Liver (tissue), 3 donors: ENCODE measurements around the gene SORCS2.

ENCODE experiments used
- GABPA ChIP-seq, 2 donors: IDR thresholded peaks in 1 of 2; conservative IDR thresholded peaks in 1 of 2; 2 replicates each; pipeline ENCODE4 v1.6.1; 2016; ENCODE audit warnings: antibody characterized with exemption in 2 of 2, mild to moderate bottlenecking in 1 of 2, moderate library complexity in 1 of 2
- NR2F2 ChIP-seq: IDR thresholded peaks from 2 replicates; pipeline ENCODE4 v1.6.1; 2016; ENCODE audit warnings: antibody characterized with exemption
- TAF1 ChIP-seq: conservative IDR thresholded peaks from 2 replicates; pipeline ENCODE4 v1.6.1; 2016; ENCODE audit warnings: antibody characterized with exemption, mild to moderate bottlenecking
- YY1 ChIP-seq: IDR thresholded peaks from 2 replicates; pipeline ENCODE4 v1.6.1; 2016; ENCODE audit warnings: antibody characterized with exemption, mild to moderate bottlenecking
- TF ChIP-seq, protein P1 (sequence below): fragments of 150-350 bp; IDR thresholded peaks from 2 replicates; pipeline ENCODE4 v1.5.1; 2017; ENCODE audit warnings: improper control_type of control experiment, low read depth, low read length; ENCODE audit not compliant: missing input control
- donor health status: healthy.
- donor health status: healthy.

DNA sequence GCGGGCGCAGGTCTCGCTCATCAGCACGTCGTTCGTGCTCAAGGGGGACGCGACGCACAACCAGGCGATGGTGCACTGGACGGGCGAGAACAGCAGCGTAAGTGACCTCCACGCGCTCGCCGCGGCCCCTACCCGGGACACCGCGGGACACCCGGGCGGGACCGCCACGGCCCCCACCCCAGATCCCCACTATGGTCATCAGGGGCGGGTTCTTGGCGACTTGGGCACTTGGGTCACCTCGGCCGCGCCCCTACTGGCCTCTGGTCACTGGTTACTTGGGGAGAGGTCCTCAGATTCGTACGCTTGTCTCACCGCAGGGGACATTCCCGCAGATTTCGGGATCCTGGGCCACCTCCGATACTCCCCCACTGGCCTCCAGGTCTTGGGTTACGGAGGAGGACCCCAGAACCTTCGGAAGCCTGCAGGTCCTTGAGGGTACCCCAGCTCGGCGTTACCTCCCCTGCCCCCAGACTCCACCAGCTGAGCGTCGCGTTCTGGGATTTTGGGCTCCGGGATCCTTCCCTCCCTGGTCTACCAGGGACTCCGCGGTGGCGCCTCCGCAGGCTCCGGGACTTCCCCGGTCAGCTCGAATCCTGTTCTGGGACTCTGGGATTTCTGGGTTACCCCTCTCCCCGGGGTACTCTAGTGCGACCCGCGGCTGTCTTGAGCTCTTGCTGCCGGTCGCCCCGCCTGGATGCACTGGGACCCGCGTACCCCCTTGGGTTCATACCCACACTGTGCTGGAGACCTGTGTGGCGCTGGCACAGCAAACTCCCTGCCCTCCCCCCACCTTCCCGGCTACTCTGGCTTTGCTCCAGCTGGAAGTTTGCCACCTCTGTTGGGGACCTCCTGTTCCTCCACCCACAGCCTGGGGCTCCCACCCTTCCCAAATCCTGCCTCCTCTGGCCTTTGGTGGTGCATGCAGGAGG lies 956 bp downstream of the SORCS2 start:
- TF ChIP-seq NR2F2 (no peak), YY1 (no peak), TAF1 (no peak), GABPA (IDR thresholded peaks at IDR 0.05 in 1 of 2, conservative IDR thresholded peaks at IDR 0.05 in 1 of 2) (no peak)
- TF ChIP-seq, protein P1, sequence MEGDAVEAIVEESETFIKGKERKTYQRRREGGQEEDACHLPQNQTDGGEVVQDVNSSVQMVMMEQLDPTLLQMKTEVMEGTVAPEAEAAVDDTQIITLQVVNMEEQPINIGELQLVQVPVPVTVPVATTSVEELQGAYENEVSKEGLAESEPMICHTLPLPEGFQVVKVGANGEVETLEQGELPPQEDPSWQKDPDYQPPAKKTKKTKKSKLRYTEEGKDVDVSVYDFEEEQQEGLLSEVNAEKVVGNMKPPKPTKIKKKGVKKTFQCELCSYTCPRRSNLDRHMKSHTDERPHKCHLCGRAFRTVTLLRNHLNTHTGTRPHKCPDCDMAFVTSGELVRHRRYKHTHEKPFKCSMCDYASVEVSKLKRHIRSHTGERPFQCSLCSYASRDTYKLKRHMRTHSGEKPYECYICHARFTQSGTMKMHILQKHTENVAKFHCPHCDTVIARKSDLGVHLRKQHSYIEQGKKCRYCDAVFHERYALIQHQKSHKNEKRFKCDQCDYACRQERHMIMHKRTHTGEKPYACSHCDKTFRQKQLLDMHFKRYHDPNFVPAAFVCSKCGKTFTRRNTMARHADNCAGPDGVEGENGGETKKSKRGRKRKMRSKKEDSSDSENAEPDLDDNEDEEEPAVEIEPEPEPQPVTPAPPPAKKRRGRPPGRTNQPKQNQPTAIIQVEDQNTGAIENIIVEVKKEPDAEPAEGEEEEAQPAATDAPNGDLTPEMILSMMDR = no peak
